Measurements from ENCODE around the gene OR5B21.

- TF ChIP-seq ARNTL (CRISPR knock-in tag; IDR thresholded peaks at IDR 0.05; ENCODE audit: borderline replicate concordance, low read depth) (no peak), TSHZ2 (CRISPR knock-in tag; IDR thresholded peaks at IDR 0.05) (no peak), TOX (CRISPR knock-in tag; IDR thresholded peaks at IDR 0.05; ENCODE audit: borderline replicate concordance) (no peak), ZNF70 (CRISPR knock-in tag; IDR thresholded peaks at IDR 0.05) (no peak)
Measured at GRCh38 chr11:58493676-58494075, 14.2 kb downstream of the OR5B21 start.
